ENCODE results near the gene TMEM203. TPM values are rescaled to one million over a fixed set of nuclear protein-coding genes. Genes with fewer than 3 reads are reported as not detected.

Gene TMEM203
- total RNA-seq, 1 donor: 40.2 TPM

DNA sequence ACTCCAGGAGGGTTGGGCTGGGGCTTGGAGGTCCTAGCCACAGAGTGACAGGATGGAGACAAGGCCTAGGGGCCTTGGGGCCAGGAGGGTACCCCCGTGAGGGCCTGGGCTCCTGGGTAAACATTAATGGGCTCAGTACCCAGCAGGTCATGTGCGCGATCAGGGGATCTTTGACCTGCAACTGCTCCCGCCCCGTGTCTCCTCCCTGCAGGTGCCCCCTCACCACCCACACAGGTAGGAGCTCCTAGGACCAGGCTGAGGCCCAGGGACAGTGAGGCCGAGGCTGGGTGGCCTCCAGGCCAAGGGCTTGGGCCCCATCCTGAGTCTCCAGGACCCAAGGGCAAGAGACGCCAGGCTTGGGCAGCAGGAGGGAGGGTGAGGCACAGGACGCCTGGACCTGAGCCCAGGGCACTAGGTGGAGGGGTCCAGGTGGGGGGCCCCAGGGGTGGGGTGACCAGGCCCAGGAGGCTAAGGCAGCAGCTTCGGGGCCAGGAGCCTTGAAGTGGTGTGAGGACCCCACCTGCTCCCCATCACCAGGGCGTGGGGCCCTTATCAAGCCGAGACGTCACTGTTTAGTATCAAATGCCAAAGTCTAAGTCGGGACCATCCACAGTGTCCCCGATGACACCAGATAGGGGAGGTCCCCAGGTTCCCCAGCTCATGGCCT lies 25.4 kb upstream of the TMEM203 start, which contains the start of gene SLC34A3:
Gene SLC34A3, plus strand, starts transcription at position 197 of the 667 bp plus-strand sequence. CDS start 802 bp downstream, outside the sequence.
- TF ChIP-seq CTCF (IDR thresholded peaks at IDR 0.05; ENCODE audit: insufficient read depth, low read depth, low read length): no peak
- H3K4me3 ChIP-seq (ENCODE audit: low read depth, low read length): no peak within 1 kb of the TSS
- no peak for DNase-seq (ENCODE audit: low read depth)

GRCh38 chr9:137229903-137230704 lies 24.7 kb upstream of the TMEM203 start:
- no peak for DNase-seq (ENCODE audit: low read depth)
- no peak overlapping the region for H3K4me3 ChIP-seq (ENCODE audit: low read depth, low read length)
- no peak for TF ChIP-seq CTCF (IDR thresholded peaks at IDR 0.05; ENCODE audit: insufficient read depth, low read depth, low read length)

- TF ChIP-seq CTCF (IDR thresholded peaks at IDR 0.05; ENCODE audit: insufficient read depth, low read depth, low read length): no peak
- no peak for DNase-seq (ENCODE audit: low read depth)
- no peak overlapping the region for H3K4me3 ChIP-seq (ENCODE audit: low read depth, low read length)
Observed at GRCh38 chr9:137228968-137229896, 23.8 kb upstream of the TMEM203 start.

DNA sequence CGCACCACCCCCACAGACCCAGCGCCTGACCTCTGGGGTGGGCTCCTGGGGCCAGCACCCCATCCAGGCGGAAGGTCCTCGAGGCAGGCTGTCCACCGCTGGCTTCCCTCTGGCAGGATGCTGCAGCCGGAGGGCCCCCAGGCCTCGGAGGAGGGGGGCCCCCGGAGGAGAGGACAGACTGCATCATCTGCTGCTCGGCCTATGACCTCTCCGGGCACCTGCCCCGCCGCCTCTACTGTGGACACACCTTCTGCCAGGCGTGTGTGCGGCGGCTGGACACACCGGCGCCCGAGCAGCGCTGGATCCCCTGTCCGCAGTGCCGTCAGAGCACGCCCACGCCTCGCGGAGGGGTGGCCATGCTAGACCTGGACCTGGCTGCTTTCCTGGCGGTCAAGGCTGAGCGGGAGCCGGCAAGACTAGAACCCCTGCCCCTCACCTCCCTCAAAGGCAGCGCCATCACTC lies 23.1 kb upstream of the TMEM203 start:
- DNase-seq (ENCODE audit: low read depth): no peak
- no peak for TF ChIP-seq CTCF (IDR thresholded peaks at IDR 0.05; ENCODE audit: insufficient read depth, low read depth, low read length)
- H3K4me3 ChIP-seq (ENCODE audit: low read depth, low read length): no peak overlapping the region

DNA sequence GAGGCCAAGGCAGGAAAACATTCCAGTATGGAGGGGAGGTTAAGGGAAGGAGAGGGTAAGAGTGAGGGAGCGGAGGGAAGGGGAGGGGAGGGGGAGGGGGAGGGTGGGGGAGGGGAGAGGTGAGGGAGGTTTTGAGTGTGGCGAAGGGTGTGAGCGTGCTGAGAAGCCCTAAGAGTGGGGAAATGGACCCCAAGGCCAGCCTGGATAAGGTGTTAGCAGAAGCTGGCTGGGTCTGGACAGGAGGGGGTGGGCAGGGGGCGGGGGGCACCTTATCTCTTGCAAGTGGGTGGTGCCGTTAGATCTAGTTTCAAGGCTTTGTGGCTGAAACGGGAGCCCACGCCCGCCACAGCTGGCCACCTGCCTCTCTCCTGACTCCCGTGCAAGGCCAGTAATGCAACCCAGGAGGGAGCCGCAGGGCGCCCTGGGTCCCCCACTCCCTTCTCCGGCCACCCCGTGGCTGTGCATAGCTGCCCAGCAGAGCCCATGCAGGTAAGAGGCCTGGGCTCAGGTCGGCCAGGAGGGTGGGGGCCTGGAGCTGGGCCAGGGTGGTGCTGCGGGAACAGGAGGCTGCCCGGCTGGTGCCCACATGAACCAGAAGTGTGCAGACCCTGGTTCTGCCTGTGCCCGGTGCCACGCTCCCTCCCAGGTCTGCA lies 22.5 kb upstream of the TMEM203 start:
- DNase-seq (ENCODE audit: low read depth): no peak
- TF ChIP-seq CTCF (IDR thresholded peaks at IDR 0.05; ENCODE audit: insufficient read depth, low read depth, low read length): no peak
- H3K4me3 ChIP-seq (ENCODE audit: low read depth, low read length): no peak overlapping the region
